NCI-H2171 (cell line): ENCODE results near the gene CELF2.

Experiments used
- DNase-seq: peaks from one replicate; lab custom pipeline; 2025; lab: John Stamatoyannopoulos, UW

The CELF2 gene

GRCh38 chr10:11303361-11304170 lies 285.9 kb downstream of the CELF2 start:
- no peak for DNase-seq

GRCh38 chr10:11304906-11305585 lies 287.4 kb downstream of the CELF2 start:
- DNase-seq = no peak

- DNase-seq = no peak
Observed at GRCh38 chr10:11305825-11306593, 288.3 kb downstream of the CELF2 start.

GRCh38 chr10:11307004-11307403 lies 289.3 kb downstream of the CELF2 start:
- no peak for DNase-seq

- no peak for DNase-seq
Observed at GRCh38 chr10:11307937-11308336, 290.3 kb downstream of the CELF2 start.

GRCh38 chr10:11311027-11311426 lies 293.4 kb downstream of the CELF2 start:
- DNase-seq = no peak

DNA sequence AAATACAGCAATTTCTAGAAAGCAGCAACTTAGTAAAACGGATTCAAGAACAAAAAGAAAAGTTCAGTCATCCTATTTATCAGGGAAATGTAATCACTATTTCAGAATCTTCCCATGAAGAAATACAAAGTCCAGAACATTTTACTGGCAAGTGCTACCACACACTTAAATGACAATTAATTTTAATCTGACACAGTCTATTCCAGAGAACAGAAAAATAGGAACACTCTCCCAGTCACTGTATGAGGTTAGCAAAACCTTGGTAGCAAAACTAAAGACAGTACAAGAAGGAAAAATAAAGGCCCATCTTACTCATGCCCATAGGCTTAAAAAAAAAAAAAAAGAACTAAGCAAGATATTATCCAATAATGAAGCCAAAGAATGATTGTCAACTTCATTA lies 295.8 kb downstream of the CELF2 start:
- no peak for DNase-seq

DNA sequence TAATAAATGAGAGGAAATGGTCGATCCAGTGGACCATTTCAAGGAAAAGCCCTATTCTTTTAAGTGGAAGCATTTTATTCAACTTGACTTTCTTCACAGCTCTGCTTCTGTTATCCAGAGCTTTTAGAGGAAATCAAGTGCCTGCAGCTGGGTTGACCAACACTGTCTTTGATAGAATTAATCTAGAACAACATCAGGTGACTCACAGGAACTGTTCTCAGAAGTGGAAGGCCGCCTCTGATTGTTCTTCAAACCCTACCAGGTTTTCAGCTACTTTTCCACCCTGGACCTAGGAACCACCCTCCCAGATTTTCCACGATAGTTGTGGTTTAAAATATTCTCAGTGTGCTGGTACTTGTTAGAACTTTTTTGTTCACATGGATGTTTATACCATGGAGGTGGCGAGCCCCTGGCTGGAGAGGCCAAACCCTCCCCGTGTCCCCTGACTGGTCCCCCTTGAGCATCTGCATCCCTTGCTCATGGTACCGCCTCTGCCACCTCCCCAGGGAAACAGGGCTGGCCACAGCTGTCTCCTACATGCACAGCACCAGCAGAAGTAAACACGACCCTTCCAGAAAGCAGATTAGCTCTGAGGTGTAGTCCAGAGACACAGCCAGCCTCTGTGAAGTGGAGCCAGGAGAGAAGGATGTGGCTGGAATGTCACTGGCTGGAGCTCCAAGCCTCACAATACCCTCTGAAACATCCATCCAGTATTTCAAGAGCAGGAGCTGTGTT lies 300.4 kb downstream of the CELF2 start:
- DNase-seq = no peak

GRCh38 chr10:11318826-11319598 lies 301.3 kb downstream of the CELF2 start:
- no peak for DNase-seq

- DNase-seq = no peak
Observed at GRCh38 chr10:11319990-11320602, 302.4 kb downstream of the CELF2 start.

DNA sequence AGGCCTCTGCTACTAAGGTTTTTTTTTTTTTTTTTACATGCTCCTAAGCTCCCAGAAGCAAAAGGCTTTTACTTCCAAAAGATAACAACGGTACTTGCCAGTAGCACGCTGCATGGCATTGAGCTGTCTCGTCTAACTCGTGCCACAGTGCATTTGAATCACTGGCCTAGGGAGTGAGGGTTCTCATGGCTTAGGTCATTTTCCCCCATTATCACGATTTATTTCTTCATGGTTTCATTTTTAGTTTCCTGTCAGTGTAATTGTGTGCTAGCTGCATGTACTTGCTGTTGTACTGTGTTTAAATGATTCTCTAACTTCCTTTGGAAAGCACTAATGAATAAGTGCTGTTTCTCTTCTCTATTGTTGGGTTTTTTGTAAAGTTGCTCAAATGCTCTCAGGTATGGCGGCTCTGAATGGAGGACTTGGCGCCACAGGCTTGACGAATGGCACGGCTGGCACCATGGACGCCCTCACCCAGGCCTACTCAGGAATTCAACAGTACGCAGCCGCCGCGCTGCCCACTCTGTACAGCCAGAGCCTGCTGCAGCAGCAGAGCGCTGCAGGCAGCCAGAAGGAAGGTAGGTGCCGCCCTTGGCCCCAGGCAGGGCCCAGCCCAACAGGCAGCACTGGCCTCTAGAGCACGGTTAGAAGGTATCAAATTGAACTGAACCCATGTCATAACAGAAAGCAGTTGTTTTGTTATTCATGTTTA lies 303.3 kb downstream of the CELF2 start:
- DNase-seq = no peak

GRCh38 chr10:11322698-11323097 lies 305.0 kb downstream of the CELF2 start:
- DNase-seq = no peak

DNA sequence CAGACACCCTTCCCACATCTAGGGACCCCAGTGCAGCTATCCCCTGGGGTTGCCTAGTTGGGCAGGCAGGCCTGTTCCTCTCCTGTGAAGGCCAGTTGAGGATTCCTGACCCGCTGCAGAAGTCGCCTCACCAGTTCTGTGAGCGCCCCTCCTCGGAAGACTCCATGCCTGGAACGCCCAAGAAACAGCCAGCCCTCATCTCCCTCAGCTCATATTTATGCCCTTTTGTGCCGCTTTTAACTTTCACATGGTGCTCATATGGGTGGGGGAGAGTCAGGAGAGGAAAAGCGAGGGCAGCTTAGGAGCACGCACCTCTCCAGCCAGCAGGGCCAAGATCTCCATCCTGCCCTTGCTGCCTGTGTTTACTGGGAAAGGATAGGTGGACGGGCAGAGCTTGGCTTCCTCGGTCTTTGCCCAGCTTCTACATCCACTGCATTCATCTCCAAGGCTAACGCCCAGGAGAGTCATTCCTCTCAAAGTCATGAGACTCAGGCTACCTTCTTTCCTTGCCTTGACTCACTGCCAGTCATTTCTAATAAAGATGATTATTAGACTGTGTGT lies 307.2 kb downstream of the CELF2 start:
- no peak for DNase-seq

DNA sequence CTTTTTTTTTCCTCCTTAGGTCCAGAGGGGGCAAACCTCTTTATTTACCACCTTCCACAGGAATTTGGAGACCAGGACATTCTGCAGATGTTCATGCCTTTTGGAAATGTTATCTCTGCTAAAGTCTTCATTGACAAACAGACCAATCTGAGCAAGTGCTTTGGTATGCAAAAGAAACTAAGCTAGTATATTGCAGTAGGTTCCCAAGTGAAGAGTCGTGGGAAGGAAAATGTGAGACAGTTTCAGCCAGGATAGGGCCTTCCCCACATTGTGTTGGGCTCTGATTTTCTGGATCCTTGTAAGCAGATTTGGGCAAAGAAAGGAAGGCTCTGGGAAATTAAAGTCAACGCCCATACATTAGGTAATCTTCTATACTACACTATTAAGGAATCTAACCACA lies 308.1 kb downstream of the CELF2 start:
- DNase-seq = no peak

DNA sequence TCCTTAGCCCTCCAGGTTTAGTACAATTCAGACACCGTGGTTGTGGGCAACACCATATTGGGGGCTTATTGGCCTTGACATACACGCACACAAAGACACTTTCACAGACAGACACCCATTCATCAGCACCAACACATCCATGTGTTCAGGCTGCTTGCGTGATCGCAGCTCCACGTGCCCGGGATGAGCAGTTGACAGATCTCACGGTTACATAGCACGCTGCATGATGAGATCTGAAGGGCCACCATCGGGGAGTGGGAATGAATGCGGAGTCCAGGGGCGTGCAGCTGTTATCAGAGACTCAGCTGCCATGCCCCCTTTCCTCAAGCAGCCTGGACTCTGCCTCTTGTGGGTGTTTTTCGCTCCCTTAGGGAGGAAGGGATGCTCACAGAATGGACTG lies 308.6 kb downstream of the CELF2 start:
- DNase-seq = no peak

GRCh38 chr10:11326913-11327616 lies 309.4 kb downstream of the CELF2 start:
- DNase-seq = no peak

DNA sequence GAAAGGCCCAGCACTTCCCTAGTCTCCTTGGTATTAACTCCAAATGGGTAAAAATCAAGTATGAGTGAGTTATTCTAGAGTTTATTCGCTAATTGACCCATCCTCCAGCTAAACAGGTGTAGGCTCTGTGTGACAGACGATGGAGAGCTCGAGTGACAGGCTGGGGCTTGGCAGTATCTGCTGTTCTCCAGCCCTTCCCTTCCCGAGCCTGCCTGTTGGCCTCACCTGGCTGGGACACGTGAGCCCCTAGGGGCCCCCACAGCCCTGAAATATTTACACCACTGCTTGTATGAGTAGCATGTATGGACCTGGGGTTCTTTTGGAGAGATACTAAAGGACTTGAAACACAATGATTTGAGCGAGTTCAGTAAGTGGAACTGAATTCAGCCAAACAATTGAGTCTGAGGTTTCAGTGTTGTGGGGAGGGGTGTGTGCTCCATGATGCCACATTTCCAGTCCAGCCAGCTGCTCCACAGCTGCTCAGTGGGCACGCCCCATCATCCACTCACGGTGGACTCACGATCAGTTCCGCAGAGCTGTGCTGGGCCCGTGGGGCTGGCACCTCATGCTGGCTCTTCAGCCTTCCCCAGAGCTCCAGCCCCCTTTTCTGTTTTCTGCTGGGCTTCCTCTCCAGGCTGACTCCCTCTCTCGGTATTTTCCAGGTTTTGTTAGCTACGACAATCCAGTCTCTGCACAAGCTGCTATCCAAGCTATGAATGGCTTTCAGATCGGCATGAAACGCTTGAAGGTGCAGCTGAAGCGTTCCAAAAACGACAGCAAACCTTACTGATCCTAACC lies 310.8 kb downstream of the CELF2 start:
- DNase-seq = no peak

DNA sequence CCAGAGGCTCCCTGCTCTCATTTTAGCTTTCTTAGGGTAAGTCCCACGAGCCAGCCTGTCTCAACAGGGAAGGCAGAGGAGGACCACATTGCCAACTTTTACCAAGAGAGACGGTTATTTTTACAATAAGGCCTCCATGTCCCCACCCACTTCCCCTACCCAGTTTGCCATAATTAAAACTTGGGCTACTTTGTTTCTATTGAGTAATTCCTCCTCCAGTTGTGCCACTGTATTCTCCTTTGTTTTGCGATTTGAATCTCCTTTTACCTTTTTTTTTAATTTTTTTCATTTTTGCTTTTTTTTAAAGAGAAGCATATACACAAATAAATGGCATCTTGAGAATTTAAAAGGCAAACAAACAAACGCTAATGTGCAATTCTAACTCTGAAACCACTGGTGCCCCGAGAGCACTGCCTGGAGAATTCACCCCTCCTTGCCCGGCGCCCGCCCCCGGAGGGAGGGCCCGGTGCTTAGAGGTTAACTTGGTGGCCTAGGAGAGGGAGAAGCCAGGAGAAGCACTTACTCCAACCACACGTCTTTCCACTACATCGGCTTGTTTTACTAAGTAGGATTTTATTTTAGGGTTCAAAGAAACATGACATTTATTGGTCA lies 311.5 kb downstream of the CELF2 start:
- no peak for DNase-seq
